H1 (cell line): ENCODE data around the gene PSMC3. TPM values are rescaled to one million over a fixed set of nuclear protein-coding genes. Genes with fewer than 3 reads are reported as not detected.

Experiments used
- CTCF ChIA-PET: fragments of 300-600 bp; sonication (Branson Sonifier 250); formaldehyde crosslinking; loops from one replicate; lab custom pipeline; 2021; ENCODE audit not compliant: partially characterized antibody; lab: Charles Lee
- POLR2A ChIA-PET: fragments of 300-600 bp; sonication (Branson Sonifier 250); formaldehyde crosslinking; loops from one replicate; lab custom pipeline; 2021; ENCODE audit warnings: inconsistent platforms; ENCODE audit not compliant: partially characterized antibody; lab: Charles Lee
- DNase-seq, 2 experiments: peaks; one replicate each; pipeline versions ENCODE4 v3.0.0 to v3.0.0-alpha.2; 2010 to 2022; ENCODE audit warnings: low spot score in 2 of 2, low read depth in 1 of 2, mixed read lengths in 1 of 2
- FAIRE-seq: peaks from 2 replicates; lab custom pipeline; 2011; peaks lifted over from hg19 to GRCh38; lab: Jason Lieb, UNC
- H2AFZ ChIP-seq: 2 replicates; pipeline ENCODE4 v1.8.1; 2012; ENCODE audit warnings: low read length, inconsistent platforms
- H2AK5ac ChIP-seq: 2 replicates; pipeline ENCODE4 v1.6.1; 2013; ENCODE audit warnings: low read depth, low read length
- H2BK120ac ChIP-seq: replicated peaks from 2 replicates; pipeline ENCODE3; 2013; ENCODE audit warnings: low read depth, low read length, inconsistent platforms
- H2BK12ac ChIP-seq: 2 replicates; pipeline ENCODE4 v1.6.1; 2013; ENCODE audit warnings: low read depth, low read length
- H2BK15ac ChIP-seq: 2 replicates; pipeline ENCODE4 v1.6.1; 2013; ENCODE audit warnings: low read length
- H2BK20ac ChIP-seq: 2 replicates; pipeline ENCODE4 v1.6.1; 2013; ENCODE audit warnings: low read length
- H2BK5ac ChIP-seq: 2 replicates; pipeline ENCODE4 v1.6.1; 2013; ENCODE audit warnings: low read depth, low read length
- H3K14ac ChIP-seq: 2 replicates; pipeline ENCODE4 v1.6.1; 2013; ENCODE audit warnings: inconsistent platforms; ENCODE audit not compliant: insufficient read length
- H3K18ac ChIP-seq: 2 replicates; pipeline ENCODE4 v1.6.1; 2013; ENCODE audit warnings: low read length; ENCODE audit errors: extremely low read depth
- H3K23ac ChIP-seq: 2 replicates; pipeline ENCODE4 v1.6.1; 2013; ENCODE audit warnings: inconsistent platforms; ENCODE audit not compliant: insufficient read length
- H3K23me2 ChIP-seq: 2 replicates; pipeline ENCODE4 v1.6.1; 2013; ENCODE audit warnings: low read depth, low read length
- H3K27ac ChIP-seq: 2 replicates; pipeline ENCODE4 v1.6.1; 2011; ENCODE audit warnings: low read depth, low read length, inconsistent platforms
- H3K27me3 ChIP-seq, 4 experiments: replicated peaks in 1 of 4; 1 replicate in 1 of 4; 2 replicates in 3 of 4; pipeline versions ENCODE4 v1.6.1 to v1.8.1; 2011 to 2013; ENCODE audit warnings: low read length in 3 of 4, mild to moderate bottlenecking in 3 of 4, inconsistent platforms in 2 of 4, mixed read lengths in 2 of 4, moderate library complexity in 1 of 4; ENCODE audit not compliant: control insufficient read depth in 3 of 4, insufficient read depth in 3 of 4; ENCODE audit errors: extremely low read depth in 1 of 4
- H3K36me3 ChIP-seq, 4 experiments: 2 replicates each; pipeline versions ENCODE4 v1.6.1 to v1.8.1; 2011 to 2013; ENCODE audit warnings: mild to moderate bottlenecking in 4 of 4, low read length in 3 of 4, moderate library complexity in 2 of 4, control low read depth in 1 of 4, inconsistent platforms in 1 of 4; ENCODE audit not compliant: insufficient read depth in 4 of 4, control insufficient read depth in 2 of 4
- H3K4ac ChIP-seq: replicated peaks from 2 replicates; pipeline ENCODE3; 2013; ENCODE audit warnings: low read length, low read depth, mixed read lengths, inconsistent platforms; ENCODE audit not compliant: insufficient read length
- H3K4me1 ChIP-seq, 4 experiments: replicated peaks in 1 of 4; 1 replicate in 1 of 4; 2 replicates in 3 of 4; pipeline versions ENCODE4 v1.6.1 to v1.8.1; 2011 to 2013; ENCODE audit warnings: low read length in 3 of 4, inconsistent platforms in 2 of 4, mixed read lengths in 1 of 4; ENCODE audit not compliant: insufficient read depth in 4 of 4, control insufficient read depth in 3 of 4
- H3K4me2 ChIP-seq, 2 experiments: 2 replicates each; pipeline versions ENCODE4 v1.6.1 to v1.8.1; 2011 to 2013; ENCODE audit warnings: low read depth in 2 of 2, low read length in 2 of 2, control low read depth in 1 of 2, inconsistent platforms in 1 of 2, mild to moderate bottlenecking in 1 of 2; ENCODE audit not compliant: insufficient read depth in 1 of 2
- H3K4me3 ChIP-seq, 4 experiments: fragments of 200-600, 300-600 bp in 1 of 4; sonication (generic), shearing (Covaris generic), sonication (Bioruptor Twin) in 1 of 4; 2 replicates each; pipeline versions ENCODE4 v1.5.1 to v1.8.1; 2011 to 2016; ENCODE audit warnings: low read length in 4 of 4, low read depth in 3 of 4, control low read depth in 2 of 4, inconsistent platforms in 2 of 4, mild to moderate bottlenecking in 2 of 4, mixed read lengths in 1 of 4, moderate library complexity in 1 of 4; ENCODE audit not compliant: insufficient read depth in 2 of 4; ENCODE audit errors: extremely low read depth in 1 of 4
- H3K56ac ChIP-seq: replicated peaks from 2 replicates; pipeline ENCODE3; 2013; ENCODE audit warnings: low read depth, mild to moderate bottlenecking, mixed read lengths, low read length, inconsistent platforms; ENCODE audit not compliant: insufficient read length
- H3K79me1 ChIP-seq: 2 replicates; pipeline ENCODE4 v1.6.1; 2013; ENCODE audit warnings: low read depth, low read length, control low read depth
- H3K79me2 ChIP-seq, 2 experiments: 2 replicates each; pipeline versions ENCODE4 v1.6.1 to v1.8.1; 2012 to 2013; ENCODE audit warnings: low read length in 2 of 2, mild to moderate bottlenecking in 2 of 2, inconsistent platforms in 1 of 2; ENCODE audit not compliant: insufficient read depth in 2 of 2, control insufficient read depth in 1 of 2
- H3K9ac ChIP-seq, 4 experiments: replicated peaks in 1 of 4; 1 replicate in 1 of 4; 2 replicates in 3 of 4; pipeline versions ENCODE4 v1.6.1 to v1.8.1; 2011 to 2013; ENCODE audit warnings: low read depth in 3 of 4, low read length in 3 of 4, control low read depth in 2 of 4, mild to moderate bottlenecking in 2 of 4, moderate library complexity in 2 of 4, inconsistent platforms in 1 of 4; ENCODE audit errors: extremely low read depth in 1 of 4
- H3K9me3 ChIP-seq, 2 experiments: 2 replicates each; pipeline versions ENCODE4 v1.6.1 to v1.8.1; 2012 to 2013; ENCODE audit warnings: mild to moderate bottlenecking in 2 of 2, moderate library complexity in 2 of 2, control low read depth in 1 of 2, inconsistent platforms in 1 of 2, low read depth in 1 of 2, low read length in 1 of 2, mixed read lengths in 1 of 2; ENCODE audit not compliant: insufficient read depth in 2 of 2
- H4K20me1 ChIP-seq, 2 experiments: replicated peaks in 1 of 2; 2 replicates each; pipeline versions ENCODE3 to v1.8.1; 2011 to 2013; ENCODE audit warnings: inconsistent platforms in 2 of 2, low read length in 2 of 2, mild to moderate bottlenecking in 1 of 2; ENCODE audit not compliant: insufficient read depth in 2 of 2, control insufficient read depth in 1 of 2
- H4K5ac ChIP-seq: 2 replicates; pipeline ENCODE4 v1.6.1; 2013; ENCODE audit warnings: low read length, low read depth, mixed read lengths, inconsistent platforms; ENCODE audit not compliant: insufficient read length
- H4K8ac ChIP-seq: 2 replicates; pipeline ENCODE4 v1.8.0; 2013; ENCODE audit warnings: mild to moderate bottlenecking, moderate library complexity, low read length, inconsistent platforms; ENCODE audit not compliant: insufficient read depth; ENCODE audit errors: extremely low read depth
- H4K91ac ChIP-seq: replicated peaks from 2 replicates; pipeline ENCODE3; 2013; ENCODE audit warnings: low read length, mixed read lengths, inconsistent platforms; ENCODE audit not compliant: insufficient read length
- BRCA1 ChIP-seq: IDR thresholded peaks from 2 replicates; pipeline ENCODE4 v1.6.1; 2012; ENCODE audit warnings: low read depth, low read length, improper control_type of control experiment
- CREB1 ChIP-seq: IDR thresholded peaks from 2 replicates; pipeline ENCODE4 v1.6.1; 2012; ENCODE audit warnings: inconsistent platforms
- EGR1 ChIP-seq: IDR thresholded peaks from 2 replicates; pipeline ENCODE4 v1.6.1; 2011; ENCODE audit warnings: low read depth, low read length, borderline replicate concordance
- EZH2 ChIP-seq: fragments of 200-600 bp; sonication (generic); IDR thresholded peaks from 2 replicates; pipeline ENCODE4 v1.7.1; 2012; ENCODE audit warnings: low read depth, mild to moderate bottlenecking, moderate library complexity, low read length, inconsistent platforms; ENCODE audit not compliant: severe bottlenecking
- KDM5A ChIP-seq: fragments of 200-600 bp; IDR thresholded peaks from 2 replicates; pipeline ENCODE4 v1.7.1; 2012; ENCODE audit warnings: mild to moderate bottlenecking, low read length, inconsistent platforms, mixed read lengths
- POU5F1 ChIP-seq: IDR thresholded peaks from 2 replicates; pipeline ENCODE4 v1.6.1; 2011; ENCODE audit warnings: low read depth, mild to moderate bottlenecking, low read length, moderate library complexity
- SIX5 ChIP-seq: IDR thresholded peaks from 2 replicates; pipeline ENCODE4 v1.6.1; 2011; ENCODE audit warnings: mild to moderate bottlenecking, low read depth, low read length
- SP1 ChIP-seq: IDR thresholded peaks from 2 replicates; pipeline ENCODE4 v1.6.1; 2011; ENCODE audit warnings: low read depth, low read length
- TCF12 ChIP-seq: IDR thresholded peaks from 2 replicates; pipeline ENCODE4 v1.6.1; 2011; ENCODE audit warnings: low read depth, mild to moderate bottlenecking, low read length
- WGBS, 2 experiments: shearing (Covaris generic) in 1 of 2; methylation state at CpG; one replicate each; pipeline versions ENCODE4 v1.1.6 to v1.1.7; 2013 to 2015; ENCODE audit warnings: low lambda C conversion rate in 2 of 2, mixed read lengths in 2 of 2, inconsistent platforms in 1 of 2, low coverage in 1 of 2, missing lambda C conversion rate in 1 of 2; ENCODE audit not compliant: insufficient replicate concordance in 2 of 2, insufficient coverage in 1 of 2, insufficient read length in 1 of 2; ENCODE audit errors: extremely low coverage in 1 of 2, missing lambda C conversion rate in 1 of 2; 5-methylcytosine and 5-hydroxymethylcytosine counted together
- polyA plus RNA-seq, 7 experiments: library from polyadenylated mRNA; depleted of rRNA in 3 of 7; stranded (reverse) in 5 of 7; unstranded in 2 of 7; fragments of >200 nt in 5 of 7; fragments of 200-250 nt in 2 of 7; gene quantifications; 1 replicate in 5 of 7; 2 replicates in 1 of 7; 4 replicates in 1 of 7; pipeline versions ENCODE4 v1.2.1 to v1.2.3, GENCODE V29; 2011 to 2013; ENCODE audit warnings: missing spikeins in 2 of 7, mixed read lengths in 2 of 7
- total RNA-seq: library from RNA; stranded (reverse); fragmentation: NEBNext Ultra II Directional; extraction: Animal tissue kit (Norgen Biotek cat#: 25700); gene quantifications from 2 replicates; pipeline ENCODE4 v1.2.1, GENCODE V29; 2021

PSMC3 gene
- total and polyA plus RNA-seq, 2 of the 8 experiments (the other 6 are each of a cell fraction or from before 2014, with no cell fraction given): 105 to 160 TPM

DNA sequence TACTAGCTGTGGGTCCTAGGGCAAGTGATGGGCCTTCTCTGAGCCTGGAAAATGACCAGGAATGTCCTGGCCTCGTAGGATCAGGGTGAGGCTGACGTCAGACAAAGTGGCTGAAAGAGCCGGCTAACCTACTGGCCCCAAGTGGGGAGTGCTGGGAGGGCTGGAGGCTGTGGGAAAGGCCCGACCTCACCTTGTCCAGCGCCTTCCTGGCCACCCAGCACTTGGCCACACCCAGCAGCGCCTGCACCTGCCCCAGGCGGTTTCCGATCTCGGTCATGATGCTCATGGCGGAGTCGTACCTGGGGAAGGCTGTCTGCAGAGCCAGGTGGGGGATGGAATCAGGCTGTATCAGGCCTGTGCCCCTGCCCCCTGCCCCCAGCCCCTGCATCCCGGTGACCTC is 15.2 kb upstream of the PSMC3 start:
- H2AK5ac ChIP-seq: no peak overlapping the region
- H3K27ac ChIP-seq: no peak overlapping the region
- H3K9ac ChIP-seq: no peak overlapping the region
- CTCF ChIA-PET: interaction anchor here (1.1 kb wide), 1 partner anchor 29 kb away, joined by 5 read pairs; no protein-coding TSS in a partner anchor
- no peak overlapping the region for H3K4me2 ChIP-seq
- WGBS, 2 experiments: 96% methylated on average over 11 of the region's 12 CpGs; no CpG with 5 or more reads in 1 of the 2 experiments
- H3K4ac ChIP-seq: no peak overlapping the region
- no peaks in the 10 kb centered on the region for H3K79me1 ChIP-seq
- H3K4me3 ChIP-seq: no peak overlapping the region
- FAIRE-seq: no peak
- H3K23ac ChIP-seq: no peak overlapping the region
- no peak overlapping the region for H4K91ac ChIP-seq
- no peaks in the 10 kb centered on the region for H3K9me3 ChIP-seq
- no peak overlapping the region for H2BK15ac ChIP-seq
- no peak overlapping the region for H3K14ac ChIP-seq
- no peak for DNase-seq
- H3K4me1 ChIP-seq: no peaks in the 10 kb centered on the region
- POLR2A ChIA-PET: interaction anchor here (1.1 to 1.3 kb wide), 2 partner anchors 25 to 44 kb away, joined by 3 to 8 read pairs; no protein-coding TSS in a partner anchor
- H3K27me3 ChIP-seq: no peaks in the 10 kb centered on the region
- TF ChIP-seq SP1 (no peak), TCF12 (no peak), EZH2 (no peak), BRCA1 (no peak), SIX5 (no peak), EGR1 (no peak), CREB1 (no peak), KDM5A (no peak), POU5F1 (no peak)
- H2BK20ac ChIP-seq: no peak overlapping the region
- no peak overlapping the region for H4K5ac ChIP-seq
- H3K36me3 ChIP-seq: no peaks in the 10 kb centered on the region
- no peak overlapping the region for H3K18ac ChIP-seq
- no peak overlapping the region for H4K8ac ChIP-seq
- no peaks in the 10 kb centered on the region for H4K20me1 ChIP-seq
- H3K56ac ChIP-seq: no peak overlapping the region
- H2AFZ ChIP-seq: no peak overlapping the region
- no peak overlapping the region for H2BK5ac ChIP-seq
- no peak overlapping the region for H2BK12ac ChIP-seq
- H2BK120ac ChIP-seq: no peak overlapping the region
- H3K79me2 ChIP-seq: no peaks in the 10 kb centered on the region
- no peaks in the 10 kb centered on the region for H3K23me2 ChIP-seq
